GM23338 (cell line): Measurements from ENCODE around the gene C6orf136.

Source experiments
- CREB1 ChIP-seq: fragments of 250-450 bp; sonication (Bioruptor Pico); IDR thresholded peaks from 2 replicates; pipeline ENCODE4 v1.5.0; 2020; ENCODE audit warnings: low read depth, mild to moderate bottlenecking, moderate library complexity
- EZH2 ChIP-seq: fragments of 200-600 bp; sonication (generic); IDR thresholded peaks from one replicate; pipeline ENCODE4 v1.8.0; 2017; ENCODE audit warnings: antibody characterized with exemption, mild to moderate bottlenecking, low read depth; ENCODE audit not compliant: unreplicated experiment
- EZH2phosphoT487 ChIP-seq: fragments of 200-600 bp; sonication (generic); IDR thresholded peaks from one replicate; pipeline ENCODE4 v1.8.1; 2018; ENCODE audit warnings: antibody characterized with exemption; ENCODE audit not compliant: unreplicated experiment
- JUNB ChIP-seq: IDR thresholded peaks from one replicate; pipeline ENCODE4 v1.6.1; 2016; ENCODE audit warnings: antibody characterized with exemption; ENCODE audit not compliant: unreplicated experiment
- POLR2AphosphoS5 ChIP-seq: IDR thresholded peaks from 2 replicates; pipeline ENCODE4 v1.6.1; 2016; ENCODE audit warnings: antibody characterized with exemption, low read depth
- STAT1 ChIP-seq: IDR thresholded peaks from one replicate; pipeline ENCODE4 v1.6.1; 2016; ENCODE audit warnings: antibody characterized with exemption; ENCODE audit not compliant: unreplicated experiment
- ZNF331 ChIP-seq: fragments of 250-450 bp; sonication (Bioruptor Pico); IDR thresholded peaks from 2 replicates; pipeline ENCODE4 v1.5.0; 2020; ENCODE audit warnings: low read depth, mild to moderate bottlenecking, moderate library complexity
- TF ChIP-seq, protein P1 (sequence below), 2 experiments: fragments of 200-600 bp in 1 of 2; sonication (generic) in 1 of 2; conservative IDR thresholded peaks; 2 replicates each; pipeline versions ENCODE4 v1.5.1 to v1.6.1; 2016 to 2017; ENCODE audit warnings: antibody characterized with exemption in 2 of 2, low read depth in 2 of 2, mild to moderate bottlenecking in 2 of 2, moderate library complexity in 1 of 2
- TF ChIP-seq, protein P2 (sequence below): IDR thresholded peaks from one replicate; pipeline ENCODE4 v1.6.1; 2018; ENCODE audit warnings: antibody characterized with exemption; ENCODE audit not compliant: unreplicated experiment
- TF ChIP-seq, protein P3 (sequence below): IDR thresholded peaks from 2 replicates; pipeline ENCODE4 v1.6.1; 2016; ENCODE audit warnings: antibody characterized with exemption

DNA sequence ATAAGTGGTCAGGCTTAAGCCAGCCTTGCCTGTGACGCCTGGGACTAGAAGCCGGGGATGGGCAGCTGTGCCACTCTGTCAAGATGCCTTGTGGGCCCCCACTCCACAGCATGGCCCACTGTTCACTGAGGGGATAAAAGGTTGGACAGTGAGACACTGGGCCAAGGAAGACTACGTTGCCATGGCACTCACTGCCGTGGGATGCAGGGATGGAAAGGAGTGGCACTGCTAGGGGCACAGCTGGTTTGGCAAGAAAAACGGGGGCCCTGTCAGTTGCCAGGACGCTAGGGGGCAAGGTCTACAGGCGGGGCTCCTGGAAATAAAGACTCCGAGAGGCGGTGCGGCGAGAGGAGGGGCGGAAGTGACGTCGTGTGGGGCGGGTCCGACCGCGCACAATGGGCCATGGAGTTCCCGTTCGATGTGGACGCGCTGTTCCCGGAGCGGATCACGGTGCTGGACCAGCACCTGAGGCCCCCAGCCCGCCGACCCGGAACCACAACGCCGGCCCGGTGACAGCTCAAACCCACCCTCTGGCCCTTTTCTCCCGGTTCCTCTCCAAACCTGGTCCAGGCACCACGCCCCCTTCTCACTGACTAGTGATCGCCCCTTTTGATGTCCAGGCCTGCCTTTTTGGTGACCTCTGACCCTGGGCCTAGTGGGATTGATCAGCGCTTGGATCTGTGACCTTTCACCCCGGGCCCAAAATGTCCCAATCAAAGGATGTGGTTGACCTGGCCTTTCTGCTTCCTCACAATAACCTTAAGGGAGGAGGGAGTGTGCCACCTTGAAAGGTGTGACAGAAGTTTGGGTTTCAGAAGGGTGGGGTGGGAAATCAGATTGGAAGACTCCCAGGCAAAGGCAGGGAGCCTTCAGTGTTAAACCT lies 20.2 kb upstream of the C6orf136 start, which contains the start of gene ATAT1:
- TF ChIP-seq, protein P1, sequence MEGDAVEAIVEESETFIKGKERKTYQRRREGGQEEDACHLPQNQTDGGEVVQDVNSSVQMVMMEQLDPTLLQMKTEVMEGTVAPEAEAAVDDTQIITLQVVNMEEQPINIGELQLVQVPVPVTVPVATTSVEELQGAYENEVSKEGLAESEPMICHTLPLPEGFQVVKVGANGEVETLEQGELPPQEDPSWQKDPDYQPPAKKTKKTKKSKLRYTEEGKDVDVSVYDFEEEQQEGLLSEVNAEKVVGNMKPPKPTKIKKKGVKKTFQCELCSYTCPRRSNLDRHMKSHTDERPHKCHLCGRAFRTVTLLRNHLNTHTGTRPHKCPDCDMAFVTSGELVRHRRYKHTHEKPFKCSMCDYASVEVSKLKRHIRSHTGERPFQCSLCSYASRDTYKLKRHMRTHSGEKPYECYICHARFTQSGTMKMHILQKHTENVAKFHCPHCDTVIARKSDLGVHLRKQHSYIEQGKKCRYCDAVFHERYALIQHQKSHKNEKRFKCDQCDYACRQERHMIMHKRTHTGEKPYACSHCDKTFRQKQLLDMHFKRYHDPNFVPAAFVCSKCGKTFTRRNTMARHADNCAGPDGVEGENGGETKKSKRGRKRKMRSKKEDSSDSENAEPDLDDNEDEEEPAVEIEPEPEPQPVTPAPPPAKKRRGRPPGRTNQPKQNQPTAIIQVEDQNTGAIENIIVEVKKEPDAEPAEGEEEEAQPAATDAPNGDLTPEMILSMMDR (conservative IDR thresholded peaks at IDR 0.05; ENCODE audit: low read depth in 2 of 2) = peak; percentile 36 to 56
- TF ChIP-seq EZH2 (no peak), CREB1 (CRISPR knock-in tag) (peak; percentile 90), POLR2AphosphoS5 (peak; percentile 91), EZH2phosphoT487 (no peak), ZNF331 (CRISPR knock-in tag) (no peak), STAT1 (no peak), JUNB (no peak)
- TF ChIP-seq, protein P2, sequence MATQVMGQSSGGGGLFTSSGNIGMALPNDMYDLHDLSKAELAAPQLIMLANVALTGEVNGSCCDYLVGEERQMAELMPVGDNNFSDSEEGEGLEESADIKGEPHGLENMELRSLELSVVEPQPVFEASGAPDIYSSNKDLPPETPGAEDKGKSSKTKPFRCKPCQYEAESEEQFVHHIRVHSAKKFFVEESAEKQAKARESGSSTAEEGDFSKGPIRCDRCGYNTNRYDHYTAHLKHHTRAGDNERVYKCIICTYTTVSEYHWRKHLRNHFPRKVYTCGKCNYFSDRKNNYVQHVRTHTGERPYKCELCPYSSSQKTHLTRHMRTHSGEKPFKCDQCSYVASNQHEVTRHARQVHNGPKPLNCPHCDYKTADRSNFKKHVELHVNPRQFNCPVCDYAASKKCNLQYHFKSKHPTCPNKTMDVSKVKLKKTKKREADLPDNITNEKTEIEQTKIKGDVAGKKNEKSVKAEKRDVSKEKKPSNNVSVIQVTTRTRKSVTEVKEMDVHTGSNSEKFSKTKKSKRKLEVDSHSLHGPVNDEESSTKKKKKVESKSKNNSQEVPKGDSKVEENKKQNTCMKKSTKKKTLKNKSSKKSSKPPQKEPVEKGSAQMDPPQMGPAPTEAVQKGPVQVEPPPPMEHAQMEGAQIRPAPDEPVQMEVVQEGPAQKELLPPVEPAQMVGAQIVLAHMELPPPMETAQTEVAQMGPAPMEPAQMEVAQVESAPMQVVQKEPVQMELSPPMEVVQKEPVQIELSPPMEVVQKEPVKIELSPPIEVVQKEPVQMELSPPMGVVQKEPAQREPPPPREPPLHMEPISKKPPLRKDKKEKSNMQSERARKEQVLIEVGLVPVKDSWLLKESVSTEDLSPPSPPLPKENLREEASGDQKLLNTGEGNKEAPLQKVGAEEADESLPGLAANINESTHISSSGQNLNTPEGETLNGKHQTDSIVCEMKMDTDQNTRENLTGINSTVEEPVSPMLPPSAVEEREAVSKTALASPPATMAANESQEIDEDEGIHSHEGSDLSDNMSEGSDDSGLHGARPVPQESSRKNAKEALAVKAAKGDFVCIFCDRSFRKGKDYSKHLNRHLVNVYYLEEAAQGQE = no peak
- TF ChIP-seq, protein P3, sequence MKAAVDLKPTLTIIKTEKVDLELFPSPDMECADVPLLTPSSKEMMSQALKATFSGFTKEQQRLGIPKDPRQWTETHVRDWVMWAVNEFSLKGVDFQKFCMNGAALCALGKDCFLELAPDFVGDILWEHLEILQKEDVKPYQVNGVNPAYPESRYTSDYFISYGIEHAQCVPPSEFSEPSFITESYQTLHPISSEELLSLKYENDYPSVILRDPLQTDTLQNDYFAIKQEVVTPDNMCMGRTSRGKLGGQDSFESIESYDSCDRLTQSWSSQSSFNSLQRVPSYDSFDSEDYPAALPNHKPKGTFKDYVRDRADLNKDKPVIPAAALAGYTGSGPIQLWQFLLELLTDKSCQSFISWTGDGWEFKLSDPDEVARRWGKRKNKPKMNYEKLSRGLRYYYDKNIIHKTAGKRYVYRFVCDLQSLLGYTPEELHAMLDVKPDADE = peak; percentile 69
